ENCODE results near the gene MKI67. TPM values are rescaled to one million over a fixed set of nuclear protein-coding genes. Genes with fewer than 3 reads are reported as not detected.
"Not testable (repeated sequence)": the region's sequence is repeated elsewhere in the genome, so short reads cannot be mapped to it uniquely, and the experiment has no call there.

Gene MKI67
- total RNA-seq, 2 donors from 2014 or later: 2.0 to 2.9 TPM

GRCh38 chr10:128169811-128170379 lies 43.7 kb upstream of the MKI67 start:
- 83% methylated on average over 8 of the region's 8 CpGs for WGBS
- intact Hi-C loops (cut with DNase I): no loop called here

GRCh38 chr10:128167926-128168520 lies 41.8 kb upstream of the MKI67 start:
- intact Hi-C loops (cut with DNase I): no loop called here
- TF ChIP-seq POLR2A (IDR thresholded peaks at IDR 0.05): no peak
- no peak for TF ChIP-seq CTCF (IDR thresholded peaks at IDR 0.05)
- Histone ChIP-seq H3K4me1 (replicated peaks) (no peaks in the 10 kb centered on the region), H3K27ac (no peak overlapping the region), H3K27me3 (replicated peaks; ENCODE audit: insufficient read depth) (peaks cover 4% of the 10 kb centered on the region), H3K4me3 (no peak overlapping the region), H3K36me3 (no peaks in the 10 kb centered on the region), H3K9me3 (no peaks in the 10 kb centered on the region)
- WGBS: 94% methylated on average over 3 of the region's 3 CpGs
- DNase-seq (ENCODE audit: low spot score): no peak

More at GRCh38 chr10:128169811-128170379, 43.7 kb upstream of the MKI67 start:
- Histone ChIP-seq H3K27ac (no peak overlapping the region), H3K4me1 (replicated peaks) (no peaks in the 10 kb centered on the region), H3K4me3 (no peak overlapping the region), H3K27me3 (replicated peaks; ENCODE audit: insufficient read depth) (peaks cover 4% of the 10 kb centered on the region), H3K9me3 (no peaks in the 10 kb centered on the region), H3K36me3 (no peaks in the 10 kb centered on the region)
- TF ChIP-seq POLR2A (IDR thresholded peaks at IDR 0.05) (no peak), CTCF (IDR thresholded peaks at IDR 0.05) (no peak)
- DNase-seq (ENCODE audit: low spot score): no peak

GRCh38 chr10:128167123-128167522 lies 40.9 kb upstream of the MKI67 start:
- intact Hi-C loops (cut with DNase I); H3K36me3 ChIP-seq; H3K4me3 ChIP-seq; H3K4me1 ChIP-seq (replicated peaks); H3K27ac ChIP-seq; H3K9me3 ChIP-seq; H3K27me3 ChIP-seq (replicated peaks; ENCODE audit: insufficient read depth); DNase-seq (ENCODE audit: low spot score): not testable (repeated sequence)
- 83% methylated on average over 6 of the region's 6 CpGs for WGBS

GRCh38 chr10:128166151-128166550 lies 39.9 kb upstream of the MKI67 start:
- no peak overlapping the region for H3K27ac ChIP-seq
- TF ChIP-seq POLR2AphosphoS5 (IDR thresholded peaks at IDR 0.05) (no peak), POLR2A (IDR thresholded peaks at IDR 0.05) (no peak), CTCF (IDR thresholded peaks at IDR 0.05) (no peak)
- no peak for DNase-seq (ENCODE audit: low spot score)
- no peaks in the 10 kb centered on the region for H3K36me3 ChIP-seq
- WGBS: 76% methylated on average over 2 of the region's 2 CpGs
- intact Hi-C loops (cut with DNase I): no loop called here
- H3K4me1 ChIP-seq (replicated peaks): no peaks in the 10 kb centered on the region
- H3K9me3 ChIP-seq: no peaks in the 10 kb centered on the region
- H3K27me3 ChIP-seq (replicated peaks; ENCODE audit: insufficient read depth): peaks cover 4% of the 10 kb centered on the region
- no peak overlapping the region for H3K4me3 ChIP-seq

- DNase-seq (ENCODE audit: low spot score): no peak
- H3K36me3 ChIP-seq: no peaks in the 10 kb centered on the region
- H3K9me3 ChIP-seq: no peaks in the 10 kb centered on the region
- peaks cover 4% of the 10 kb centered on the region for H3K27me3 ChIP-seq (replicated peaks; ENCODE audit: insufficient read depth)
- no peaks in the 10 kb centered on the region for H3K4me1 ChIP-seq (replicated peaks)
- no peak overlapping the region for H3K4me3 ChIP-seq
- 76% methylated on average over 6 of the region's 6 CpGs for WGBS
- intact Hi-C loops (cut with DNase I): no loop called here
- no peak for TF ChIP-seq CTCF (IDR thresholded peaks at IDR 0.05)
- TF ChIP-seq POLR2A (IDR thresholded peaks at IDR 0.05): no peak
- no peak for TF ChIP-seq POLR2AphosphoS5 (IDR thresholded peaks at IDR 0.05)
- no peak overlapping the region for H3K27ac ChIP-seq
Measured at GRCh38 chr10:128165536-128165935, 39.3 kb upstream of the MKI67 start.
